ENCODE measurements around the gene RBMS3.

- TF ChIP-seq CTCF (conservative IDR thresholded peaks at IDR 0.05; ENCODE audit: low read depth in 2 of 2) (no peak), EZH2phosphoT487 (IDR thresholded peaks at IDR 0.05; ENCODE audit: unreplicated experiment) (no peak), ZNF462 (CRISPR knock-in tag; IDR thresholded peaks at IDR 0.05) (no peak), EZH2 (IDR thresholded peaks at IDR 0.05; ENCODE audit: low read depth, unreplicated experiment) (no peak), POLR2AphosphoS5 (IDR thresholded peaks at IDR 0.05; ENCODE audit: low read depth) (no peak), REST (IDR thresholded peaks at IDR 0.05; ENCODE audit: unreplicated experiment) (no peak), CREB1 (CRISPR knock-in tag; IDR thresholded peaks at IDR 0.05; ENCODE audit: low read depth) (no peak), ZNF114 (CRISPR knock-in tag; IDR thresholded peaks at IDR 0.05) (no peak), ETS1 (IDR thresholded peaks at IDR 0.05) (no peak), STAT1 (IDR thresholded peaks at IDR 0.05; ENCODE audit: unreplicated experiment) (no peak), JUNB (IDR thresholded peaks at IDR 0.05; ENCODE audit: unreplicated experiment) (no peak), NANOG (IDR thresholded peaks at IDR 0.05; ENCODE audit: borderline replicate concordance) (no peak)
Observed at GRCh38 chr3:29763115-29763514, 482.2 kb downstream of the RBMS3 start.
